Parathyroid adenoma (tissue), 2 donors: ENCODE measurements around the gene DNAH10.
"Not testable (repeated sequence)": the region's sequence is repeated elsewhere in the genome, so short reads cannot be mapped to it uniquely, and the experiment has no call there.

Experiments used
- H2AFZ ChIP-seq: fragments of 300-600 bp; sonication (generic); one replicate; pipeline ENCODE4 v1.7.0; 2017; ENCODE audit warnings: antibody characterized with exemption, mild to moderate bottlenecking
- H3K27ac ChIP-seq: fragments of 300-600 bp; sonication (generic); one replicate; pipeline ENCODE4 v1.7.0; 2017
- H3K27me3 ChIP-seq: fragments of 300-600 bp; sonication (generic); one replicate; pipeline ENCODE4 v1.7.0; 2017; ENCODE audit warnings: low read length; ENCODE audit not compliant: control insufficient read depth, insufficient read depth
- H3K36me3 ChIP-seq: fragments of 300-600 bp; sonication (generic); one replicate; pipeline ENCODE4 v1.7.0; 2017; ENCODE audit warnings: low read length; ENCODE audit not compliant: control insufficient read depth, insufficient read depth
- H3K4me1 ChIP-seq: fragments of 300-600 bp; sonication (generic); one replicate; pipeline ENCODE4 v1.7.0; 2017; ENCODE audit warnings: control low read depth
- H3K4me2 ChIP-seq: fragments of 300-600 bp; sonication (generic); one replicate; pipeline ENCODE4 v1.7.0; 2017; ENCODE audit warnings: low read length
- H3K4me3 ChIP-seq: fragments of 300-600 bp; sonication (generic); one replicate; pipeline ENCODE4 v1.7.0; 2017; ENCODE audit warnings: low read depth, low read length
- H3K79me2 ChIP-seq: fragments of 300-600 bp; sonication (generic); one replicate; pipeline ENCODE4 v1.7.0; 2017; ENCODE audit warnings: control low read depth
- H3K9ac ChIP-seq: fragments of 300-600 bp; sonication (generic); one replicate; pipeline ENCODE4 v1.7.0; 2017; ENCODE audit warnings: mild to moderate bottlenecking
- H3K9me3 ChIP-seq: fragments of 300-600 bp; sonication (generic); one replicate; pipeline ENCODE4 v1.7.0; 2017; ENCODE audit warnings: low read length; ENCODE audit not compliant: control insufficient read depth
- TF ChIP-seq, protein P1 (sequence below): fragments of 300-600 bp; sonication (generic); IDR thresholded peaks from one replicate; pipeline ENCODE4 v1.7.0; 2017; ENCODE audit warnings: antibody characterized with exemption, mild to moderate bottlenecking
- donor health status: primary hyperparathyroidism.

The DNAH10 gene

DNA sequence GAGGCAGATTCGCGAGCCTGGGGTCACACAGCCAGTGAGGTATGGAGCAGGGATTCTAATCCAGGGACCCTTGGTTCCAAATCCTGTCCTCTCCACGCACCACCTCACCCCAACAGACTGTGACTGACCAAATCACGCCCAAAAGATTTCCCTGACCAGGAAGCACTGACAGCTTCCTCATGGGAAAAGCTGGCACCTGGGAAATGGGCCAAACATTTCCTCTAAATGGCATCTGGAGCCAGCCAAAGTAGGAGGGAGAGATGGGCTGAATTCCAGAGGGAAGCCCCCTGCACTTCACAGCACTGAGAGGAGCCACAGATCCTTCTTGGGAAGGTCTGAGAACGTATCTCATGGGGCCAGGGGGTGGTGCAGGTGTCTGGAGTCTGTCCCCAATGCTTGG, 181.7 kb downstream of the DNAH10 start:
- Histone ChIP-seq H2AFZ (no peak overlapping the region), H3K79me2 (peaks cover 9% of the 10 kb centered on the region), H3K4me2 (no peak overlapping the region), H3K9me3 (no peaks in the 10 kb centered on the region), H3K4me1 (no peaks in the 10 kb centered on the region), H3K27ac (no peak overlapping the region), H3K27me3 (no peaks in the 10 kb centered on the region), H3K36me3 (no peaks in the 10 kb centered on the region), H3K9ac (no peak overlapping the region), H3K4me3 (no peak overlapping the region)
- TF ChIP-seq, protein P1, sequence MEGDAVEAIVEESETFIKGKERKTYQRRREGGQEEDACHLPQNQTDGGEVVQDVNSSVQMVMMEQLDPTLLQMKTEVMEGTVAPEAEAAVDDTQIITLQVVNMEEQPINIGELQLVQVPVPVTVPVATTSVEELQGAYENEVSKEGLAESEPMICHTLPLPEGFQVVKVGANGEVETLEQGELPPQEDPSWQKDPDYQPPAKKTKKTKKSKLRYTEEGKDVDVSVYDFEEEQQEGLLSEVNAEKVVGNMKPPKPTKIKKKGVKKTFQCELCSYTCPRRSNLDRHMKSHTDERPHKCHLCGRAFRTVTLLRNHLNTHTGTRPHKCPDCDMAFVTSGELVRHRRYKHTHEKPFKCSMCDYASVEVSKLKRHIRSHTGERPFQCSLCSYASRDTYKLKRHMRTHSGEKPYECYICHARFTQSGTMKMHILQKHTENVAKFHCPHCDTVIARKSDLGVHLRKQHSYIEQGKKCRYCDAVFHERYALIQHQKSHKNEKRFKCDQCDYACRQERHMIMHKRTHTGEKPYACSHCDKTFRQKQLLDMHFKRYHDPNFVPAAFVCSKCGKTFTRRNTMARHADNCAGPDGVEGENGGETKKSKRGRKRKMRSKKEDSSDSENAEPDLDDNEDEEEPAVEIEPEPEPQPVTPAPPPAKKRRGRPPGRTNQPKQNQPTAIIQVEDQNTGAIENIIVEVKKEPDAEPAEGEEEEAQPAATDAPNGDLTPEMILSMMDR: no peak

- no peak overlapping the region for H3K9ac ChIP-seq
- H3K36me3 ChIP-seq: no peaks in the 10 kb centered on the region
- no peak overlapping the region for H3K27ac ChIP-seq
- no peak overlapping the region for H3K4me3 ChIP-seq
- H3K27me3 ChIP-seq: no peaks in the 10 kb centered on the region
- no peaks in the 10 kb centered on the region for H3K4me1 ChIP-seq
- H2AFZ ChIP-seq: no peak overlapping the region
- H3K79me2 ChIP-seq: peaks cover 18% of the 10 kb centered on the region
- H3K9me3 ChIP-seq: no peaks in the 10 kb centered on the region
- TF ChIP-seq, protein P1: no peak
- H3K4me2 ChIP-seq: no peak overlapping the region
Measured at GRCh38 chr12:123944696-123945095, 182.6 kb downstream of the DNAH10 start.

- Histone ChIP-seq H2AFZ (no peak overlapping the region), H3K79me2 (peaks cover 18% of the 10 kb centered on the region), H3K9me3 (no peaks in the 10 kb centered on the region), H3K27ac (no peak overlapping the region), H3K4me3 (no peak overlapping the region), H3K36me3 (no peaks in the 10 kb centered on the region), H3K9ac (no peak overlapping the region), H3K27me3 (no peaks in the 10 kb centered on the region), H3K4me1 (no peaks in the 10 kb centered on the region), H3K4me2 (no peak overlapping the region)
- TF ChIP-seq, protein P1: no peak
Measured at GRCh38 chr12:123945287-123946151, 183.4 kb downstream of the DNAH10 start.

GRCh38 chr12:123946152-123946515, 184.0 kb downstream of the DNAH10 start:
- no peak overlapping the region for H3K4me3 ChIP-seq
- TF ChIP-seq, protein P1: no peak
- H3K4me1 ChIP-seq: no peaks in the 10 kb centered on the region
- no peak overlapping the region for H3K4me2 ChIP-seq
- no peaks in the 10 kb centered on the region for H3K9me3 ChIP-seq
- no peak overlapping the region for H2AFZ ChIP-seq
- no peak overlapping the region for H3K27ac ChIP-seq
- H3K36me3 ChIP-seq: no peaks in the 10 kb centered on the region
- no peak overlapping the region for H3K9ac ChIP-seq
- no peaks in the 10 kb centered on the region for H3K27me3 ChIP-seq
- peaks cover 22% of the 10 kb centered on the region for H3K79me2 ChIP-seq

- not testable (repeated sequence) for H3K27me3 ChIP-seq, H3K9me3 ChIP-seq, H3K9ac ChIP-seq, H3K4me1 ChIP-seq, H3K4me3 ChIP-seq, H3K4me2 ChIP-seq, H3K27ac ChIP-seq, H3K36me3 ChIP-seq, H2AFZ ChIP-seq
- peaks cover 23% of the 10 kb centered on the region for H3K79me2 ChIP-seq
Measured at GRCh38 chr12:123946516-123947505, 184.7 kb downstream of the DNAH10 start.

DNA sequence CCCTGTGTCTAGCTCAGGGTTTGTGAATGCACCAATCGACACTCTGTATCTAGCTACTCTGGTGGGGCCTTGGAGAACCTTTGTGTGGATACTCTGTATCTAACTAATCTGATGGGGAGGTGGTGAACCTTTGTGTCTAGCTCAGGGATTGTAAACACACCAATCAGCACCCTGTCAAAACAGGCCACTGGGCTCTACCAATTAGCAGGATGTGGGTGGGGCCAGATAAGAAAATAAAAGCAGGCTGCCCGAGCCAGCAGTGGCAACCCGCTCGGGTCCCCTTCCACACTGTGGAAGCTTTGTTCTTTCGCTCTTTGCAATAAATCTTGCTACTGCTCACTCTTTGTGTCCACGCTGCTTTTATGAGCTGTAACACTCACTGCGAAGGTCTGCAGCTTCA, 185.4 kb downstream of the DNAH10 start:
- H3K9me3 ChIP-seq, H3K4me1 ChIP-seq, H3K4me2 ChIP-seq, H3K36me3 ChIP-seq, H2AFZ ChIP-seq, H3K27me3 ChIP-seq, H3K4me3 ChIP-seq, H3K9ac ChIP-seq, H3K27ac ChIP-seq: not testable (repeated sequence)
- H3K79me2 ChIP-seq: peaks cover 27% of the 10 kb centered on the region
